ENCODE measurements around the gene DHX9.

The DHX9 gene

DNA sequence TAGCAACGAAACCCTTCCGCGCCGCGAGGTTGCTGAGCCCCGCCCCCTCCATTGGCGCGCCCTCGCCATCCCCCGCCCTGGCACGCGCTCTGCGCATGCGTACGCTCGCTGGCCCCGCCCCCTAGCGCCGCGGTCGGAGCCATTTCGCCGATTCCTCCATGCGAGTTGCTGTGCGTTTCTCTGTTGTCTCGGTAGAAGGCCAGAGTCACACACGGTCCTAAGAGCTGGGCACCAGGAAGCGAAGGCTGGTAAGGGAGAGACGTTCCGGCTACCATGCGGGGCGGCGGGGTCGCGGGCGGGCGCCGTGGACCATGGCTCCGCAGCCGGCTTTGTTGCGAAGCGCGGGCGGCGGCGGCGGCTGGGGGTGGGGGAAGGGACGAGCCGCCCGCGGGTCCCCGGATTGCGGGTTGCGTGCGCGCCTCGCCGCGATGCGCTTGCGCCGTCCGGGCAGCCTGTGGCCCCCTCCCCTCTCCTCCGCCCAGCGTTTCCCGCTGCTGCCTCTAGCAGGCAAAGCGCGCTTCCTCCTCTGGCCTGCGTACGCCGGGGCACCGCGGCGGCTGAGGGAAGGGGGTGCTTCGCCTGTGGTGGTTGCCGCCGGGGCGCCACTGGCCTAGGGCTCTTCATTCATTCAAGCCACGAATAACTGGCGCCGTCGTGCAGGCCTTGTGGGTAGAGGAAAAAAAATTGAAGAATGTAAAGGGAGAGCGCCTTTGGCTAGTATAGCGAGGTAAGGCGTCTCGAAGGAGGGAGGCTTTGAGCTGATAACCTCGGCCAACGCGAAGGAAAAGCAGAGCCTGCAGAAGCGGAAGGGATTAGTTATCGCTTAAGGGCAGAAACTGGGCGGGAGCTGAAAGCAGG is at the start of gene DHX9:
TSS of gene DHX9 (plus strand) at position 139 of the 858 bp plus-strand sequence. CDS start 3,220 bp downstream, outside the sequence.
- peak; percentile 89 for DNase-seq

DNA sequence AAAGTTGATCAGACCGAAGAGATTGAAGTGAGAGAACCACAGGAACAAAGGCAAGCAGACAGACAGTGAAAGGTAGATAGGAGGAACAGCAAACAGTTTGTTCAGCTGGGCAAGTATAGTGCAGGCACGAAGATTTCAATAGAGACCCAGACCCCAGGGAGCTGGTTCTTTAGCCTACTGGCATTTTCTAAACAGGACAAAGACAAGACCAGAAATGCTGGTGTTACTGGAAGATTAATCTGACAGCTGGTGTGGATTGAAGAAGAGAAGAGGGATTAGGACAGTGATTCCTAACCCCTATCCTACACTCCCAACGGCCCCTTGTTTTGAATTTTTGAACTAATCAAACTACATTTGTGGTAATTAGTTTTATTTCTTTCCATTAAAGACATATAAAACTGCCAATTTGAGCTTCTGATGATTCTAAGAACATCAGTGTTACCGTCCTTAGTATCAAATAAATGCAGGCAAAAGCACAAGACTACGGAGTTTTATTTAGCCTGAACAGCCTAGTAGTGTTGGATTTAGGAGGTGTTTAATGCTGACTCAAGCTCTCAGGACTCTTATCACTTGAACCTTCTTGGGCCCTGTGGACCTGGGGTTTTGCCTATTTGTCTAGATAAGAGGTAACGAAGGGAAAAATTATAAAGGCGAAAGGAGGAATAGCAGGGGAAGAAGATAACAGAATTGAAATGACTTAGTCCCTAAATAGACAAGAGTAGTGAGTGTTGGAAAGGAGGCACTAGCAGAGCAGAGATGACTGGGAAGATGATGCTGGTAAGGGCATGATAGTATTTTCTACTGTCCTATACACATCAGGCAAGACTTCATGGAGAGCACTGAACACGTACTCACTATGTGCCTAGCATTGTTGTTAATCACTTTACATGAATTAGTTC is 47.6 kb upstream of the DHX9 start:
- DNase-seq: no peak

GRCh38 chr1:182794091-182794490 is 45.1 kb upstream of the DHX9 start:
- DNase-seq: no peak

GRCh38 chr1:182794676-182795201 is 44.4 kb upstream of the DHX9 start:
- no peak for DNase-seq

- DNase-seq: no peak
Measured at GRCh38 chr1:182795563-182796228, 43.5 kb upstream of the DHX9 start.

DNA sequence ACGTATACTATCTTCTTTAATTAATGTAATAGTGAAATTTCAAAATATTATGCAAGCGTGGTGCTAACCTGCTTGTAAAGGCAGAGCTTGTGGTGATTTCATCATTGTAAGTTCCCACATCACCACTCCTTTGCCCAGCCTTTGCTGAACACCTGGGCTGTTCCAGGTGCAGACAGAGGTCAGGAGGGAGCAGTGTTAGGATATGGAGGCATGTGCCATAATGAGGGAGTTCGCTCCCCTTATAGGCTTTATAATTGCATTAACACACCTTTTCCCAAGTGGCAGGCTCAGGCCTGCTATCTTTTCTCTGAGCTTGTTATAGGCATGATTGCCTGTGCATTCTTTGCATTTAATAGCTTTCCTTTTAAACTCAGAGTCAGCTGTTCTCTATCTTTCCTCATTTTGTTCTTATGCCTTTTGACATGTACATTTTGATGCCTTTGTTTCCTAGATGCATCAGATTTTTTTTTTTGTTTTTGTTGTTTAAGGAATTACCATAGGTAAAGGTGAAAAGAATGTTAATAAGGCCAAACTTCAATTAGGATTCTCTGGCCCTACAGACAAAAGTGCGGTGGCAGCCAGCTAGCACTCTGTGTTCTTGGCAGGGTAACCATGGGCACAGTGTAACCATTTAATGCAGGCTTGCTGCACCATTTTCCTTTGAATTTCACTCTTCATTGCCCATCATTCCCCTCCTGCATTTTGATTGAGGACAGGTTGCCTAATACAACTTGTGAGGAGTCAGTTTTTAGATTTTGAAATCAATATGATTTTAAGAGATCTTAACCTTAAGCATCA is 36.9 kb upstream of the DHX9 start:
- DNase-seq: no peak

GRCh38 chr1:182803846-182804245 is 35.3 kb upstream of the DHX9 start:
- DNase-seq: no peak

- no peak for DNase-seq
Measured at GRCh38 chr1:182806015-182806678, 33.0 kb upstream of the DHX9 start.

GRCh38 chr1:182807907-182808306 is 31.2 kb upstream of the DHX9 start:
- DNase-seq: no peak

- DNase-seq: no peak
Measured at GRCh38 chr1:182809414-182809957, 29.7 kb upstream of the DHX9 start.

GRCh38 chr1:182811975-182812722 is 27.0 kb upstream of the DHX9 start:
- DNase-seq: no peak

DNA sequence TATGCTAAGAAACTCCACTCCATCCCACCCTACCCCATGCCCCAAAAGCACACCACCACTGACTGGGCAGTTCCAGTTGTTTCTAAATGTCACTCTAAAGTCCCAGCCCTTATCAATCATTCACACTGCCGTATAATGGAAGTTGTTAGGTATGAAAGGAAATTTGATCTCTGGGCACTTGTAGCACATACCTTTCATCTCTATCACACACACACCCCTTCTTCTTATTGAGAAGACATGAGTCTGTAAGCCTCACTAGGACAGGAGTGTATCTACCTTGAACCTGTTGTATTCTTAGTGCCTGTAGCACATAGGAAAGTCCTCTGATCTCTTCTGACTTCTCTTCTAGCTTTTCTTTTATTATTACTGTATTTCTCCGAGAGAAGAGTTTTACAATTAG is 22.3 kb upstream of the DHX9 start:
- DNase-seq: no peak

DNA sequence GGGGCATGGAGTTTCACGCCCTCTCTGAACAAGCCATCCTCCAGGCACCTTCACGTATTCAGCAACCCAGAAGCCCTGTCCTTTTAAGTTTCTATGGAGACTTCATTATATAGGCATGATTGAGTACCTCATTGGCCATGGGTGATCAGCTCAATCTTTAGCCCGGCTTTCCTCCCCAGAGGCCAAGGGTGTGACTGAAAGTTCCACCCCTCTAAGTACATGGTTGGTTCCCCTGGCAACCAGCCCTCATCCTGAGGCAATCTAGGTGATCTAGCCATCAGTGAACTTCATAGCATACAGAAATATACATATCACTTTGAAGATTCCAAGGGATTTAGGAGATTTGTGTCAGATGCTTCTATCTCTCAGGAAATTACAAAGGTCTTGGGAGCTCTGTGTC is 21.3 kb upstream of the DHX9 start:
- DNase-seq: no peak

- DNase-seq: no peak
Measured at GRCh38 chr1:182823220-182823619, 15.9 kb upstream of the DHX9 start.

- DNase-seq: no peak
Measured at GRCh38 chr1:182826892-182827291, 12.3 kb upstream of the DHX9 start.

DNA sequence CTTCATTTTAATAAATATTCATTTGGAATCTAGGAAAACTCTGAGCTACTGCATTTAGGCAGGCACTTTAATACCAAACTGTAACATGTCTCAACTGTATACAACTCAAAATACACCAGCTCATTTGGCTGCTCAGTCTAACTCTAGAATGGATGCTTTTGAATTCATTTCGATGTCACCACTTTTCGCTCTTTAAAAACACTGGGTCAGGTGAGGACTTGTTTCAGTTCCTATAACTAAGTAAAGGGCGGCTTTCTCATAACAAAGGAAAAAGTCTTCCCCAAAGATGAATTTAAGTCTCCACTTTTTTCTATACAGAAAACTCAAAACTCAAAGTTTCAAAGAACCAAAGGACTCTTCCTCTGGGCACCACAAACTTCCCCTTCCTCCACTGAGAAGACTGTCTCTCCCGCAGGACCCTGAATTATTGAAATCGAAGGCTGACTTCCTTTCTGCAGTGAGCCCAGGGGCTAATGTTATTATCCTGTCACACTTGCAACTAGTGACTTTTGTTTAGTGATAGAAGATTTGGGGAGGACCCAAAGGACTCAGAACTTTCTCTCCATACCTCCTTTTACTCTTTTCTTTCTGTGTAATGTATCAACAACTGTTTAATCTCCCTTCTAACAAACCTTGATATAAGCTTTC is 9.7 kb upstream of the DHX9 start:
- DNase-seq: no peak

GRCh38 chr1:182833271-182833670 is 5.9 kb upstream of the DHX9 start:
- no peak for DNase-seq

GRCh38 chr1:182834326-182834725 is 4.8 kb upstream of the DHX9 start:
- DNase-seq: no peak

DNA sequence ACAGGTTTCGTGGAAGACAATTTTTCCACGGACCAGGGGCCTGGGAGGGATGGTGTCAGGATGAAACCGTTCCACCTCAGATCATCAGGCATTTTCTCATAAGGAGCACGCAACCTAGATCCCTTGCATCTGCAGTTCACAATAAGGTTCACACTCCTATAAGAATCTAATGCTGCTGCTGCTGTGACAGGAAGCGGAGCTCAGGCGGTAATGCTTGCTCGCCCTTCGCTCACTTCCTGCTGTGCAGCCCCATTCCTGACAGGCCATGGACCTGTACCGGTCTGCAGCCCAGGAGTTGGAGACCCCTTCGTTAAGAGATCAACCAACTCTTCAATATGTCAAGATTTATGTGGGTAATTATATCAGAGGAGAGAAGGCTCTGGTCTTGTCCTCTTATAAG is 3.3 kb upstream of the DHX9 start:
- DNase-seq: no peak

GRCh38 chr1:182841368-182841988 is 2.3 kb downstream of the DHX9 start:
- DNase-seq: no peak

Measured in 8988T (cell line).